B cell (primary cell): ENCODE data around the gene STC2. TPM values are rescaled to one million over a fixed set of nuclear protein-coding genes. Genes with fewer than 3 reads are reported as not detected.

Source experiments
- ATAC-seq: fragments of 200-7000 bp; cut with Tn5 transposase; one replicate; pipeline ENCODE4 v1.10.0; 2021; ENCODE audit warnings: low read depth, mild to moderate bottlenecking, moderate number of reproducible peaks, moderate library complexity
- CTCF ChIA-PET: fragments of 350-600 bp; sonication (Branson Sonifier 250); formaldehyde crosslinking; loops from one replicate; lab custom pipeline; 2021; ENCODE audit warnings: antibody characterized with exemption, inconsistent platforms; lab: Charles Lee
- POLR2A ChIA-PET: fragments of 350-600 bp; sonication (Branson Sonifier 250); formaldehyde crosslinking; loops from one replicate; lab custom pipeline; 2021; ENCODE audit warnings: antibody characterized with exemption; lab: Charles Lee
- DNase-seq: peaks from one replicate; pipeline ENCODE4 v3.0.0; 2013
- H2AFZ ChIP-seq: 2 replicates; pipeline ENCODE4 v1.6.1; 2012; ENCODE audit warnings: mild to moderate bottlenecking, low read depth, low read length; ENCODE audit not compliant: insufficient read depth, poor library complexity, severe bottlenecking
- H3K27ac ChIP-seq, 2 donors: 1 replicate in 1 of 2; 2 replicates in 1 of 2; pipeline ENCODE4 v1.5.1; 2012 to 2013; ENCODE audit warnings: low read length in 2 of 2, mild to moderate bottlenecking in 2 of 2, moderate library complexity in 1 of 2
- H3K27me3 ChIP-seq, 4 experiments: fragments of 200-600 bp in 1 of 4; sonication (generic) in 1 of 4; replicated peaks in 1 of 4; 1 replicate in 2 of 4; 2 replicates in 2 of 4; pipeline versions ENCODE4 v1.6.1 to v1.7.0; 2013 to 2016; ENCODE audit warnings: low read length in 3 of 4, mild to moderate bottlenecking in 2 of 4, mixed read lengths in 1 of 4, moderate library complexity in 1 of 4; ENCODE audit not compliant: insufficient read depth in 4 of 4, control insufficient read depth in 3 of 4; ENCODE audit errors: control extremely low read depth in 1 of 4
- H3K36me3 ChIP-seq, 2 experiments: replicated peaks in 1 of 2; 1 replicate in 1 of 2; 2 replicates in 1 of 2; pipeline versions ENCODE4 v1.6.1 to v1.7.1; 2013; ENCODE audit warnings: low read length in 1 of 2; ENCODE audit not compliant: insufficient read depth in 2 of 2, control insufficient read depth in 1 of 2; ENCODE audit errors: control extremely low read depth in 1 of 2, extremely low read depth in 1 of 2
- H3K4me1 ChIP-seq, 2 donors: fragments of 200-600 bp in 1 of 2; sonication (generic) in 1 of 2; 1 replicate in 1 of 2; 2 replicates in 1 of 2; pipeline versions ENCODE4 v1.5.1 to v1.6.1; 2013 to 2017; ENCODE audit warnings: low read length in 2 of 2; ENCODE audit not compliant: control insufficient read depth in 2 of 2, insufficient read depth in 2 of 2
- H3K4me2 ChIP-seq: replicated peaks from 2 replicates; pipeline ENCODE3; 2012; ENCODE audit warnings: mild to moderate bottlenecking, low read depth, low read length; ENCODE audit not compliant: poor library complexity, severe bottlenecking
- H3K4me3 ChIP-seq, 5 experiments: fragments of 200-600 bp in 1 of 5; sonication (generic) in 1 of 5; 1 replicate in 3 of 5; 2 replicates in 2 of 5; pipeline versions ENCODE4 v1.5.1 to v1.7.0; 2011 to 2016; ENCODE audit warnings: low read length in 4 of 5, mild to moderate bottlenecking in 4 of 5, low read depth in 2 of 5, control low read depth in 1 of 5, moderate library complexity in 1 of 5; ENCODE audit not compliant: insufficient read depth in 1 of 5; ENCODE audit errors: control extremely low read depth in 1 of 5, extremely low read depth in 1 of 5
- H3K79me2 ChIP-seq: fragments of 200-600 bp; sonication (generic); one replicate; pipeline ENCODE4 v1.6.0; 2016; ENCODE audit warnings: low read length; ENCODE audit not compliant: control insufficient read depth, insufficient read depth
- H3K9ac ChIP-seq: fragments of 200-600 bp; sonication (generic); 2 replicates; pipeline ENCODE4 v1.6.1; 2017; ENCODE audit warnings: mild to moderate bottlenecking, low read length, moderate library complexity
- H3K9me3 ChIP-seq, 3 donors: one replicate each; pipeline versions ENCODE4 v1.6.1 to v1.7.1; 2013; ENCODE audit warnings: low read length in 2 of 3; ENCODE audit not compliant: control insufficient read depth in 2 of 3, insufficient read depth in 1 of 3; ENCODE audit errors: control extremely low read depth in 1 of 3
- H4K20me1 ChIP-seq: 2 replicates; pipeline ENCODE4 v1.6.0; 2012; ENCODE audit warnings: mild to moderate bottlenecking, low read length; ENCODE audit not compliant: insufficient read depth, control insufficient read depth, poor library complexity, severe bottlenecking
- H3K27ac Mint-ChIP-seq: one replicate; pipeline ENCODE4 v1.8.0; 2021; ENCODE audit warnings: mixed read lengths
- H3K27me3 Mint-ChIP-seq: one replicate; pipeline ENCODE4 v1.8.0; 2021; ENCODE audit warnings: mixed read lengths
- H3K4me1 Mint-ChIP-seq: one replicate; pipeline ENCODE4 v1.8.0; 2021; ENCODE audit warnings: mixed read lengths
- H3K4me3 Mint-ChIP-seq: one replicate; pipeline ENCODE4 v1.8.0; 2021; ENCODE audit warnings: mixed read lengths
- H3K9me3 Mint-ChIP-seq: one replicate; pipeline ENCODE4 v1.8.0; 2022; ENCODE audit warnings: mixed read lengths; ENCODE audit not compliant: insufficient read depth
- EZH2 ChIP-seq: IDR thresholded peaks from 2 replicates; pipeline ENCODE4 v1.6.1; 2012; ENCODE audit warnings: borderline replicate concordance, low read depth, mild to moderate bottlenecking, moderate library complexity, low read length; ENCODE audit not compliant: insufficient read depth, poor library complexity, severe bottlenecking
- WGBS: methylation state at CpG from one replicate; pipeline ENCODE4 v1.1.5; 2013; ENCODE audit warnings: missing lambda C conversion rate; ENCODE audit not compliant: insufficient coverage; 5-methylcytosine and 5-hydroxymethylcytosine counted together
- intact Hi-C: fragments of 100-400 bp; cut with micrococcal nuclease; formaldehyde crosslinking; loops from one replicate; pipeline ENCODE4 v1.10.0; 2022
- polyA plus RNA-seq: library from polyadenylated mRNA; depleted of rRNA; stranded (reverse); fragments of >200 nt; gene quantifications from 2 replicates; pipeline ENCODE4 v1.2.3, GENCODE V29; 2012
- total RNA-seq, 2 donors: library from RNA; stranded (reverse); fragments of 120-200 nt in 1 of 2; gene quantifications; 1 replicate in 1 of 2; 2 replicates in 1 of 2; pipeline versions ENCODE4 v1.2.3 to v1.2.4, GENCODE V29; 2013 to 2022
- TF ChIP-seq, protein P1 (sequence below): fragments of 200-600 bp; IDR thresholded peaks from one replicate; pipeline ENCODE4 v1.8.0; 2022; ENCODE audit warnings: antibody characterized with exemption, mild to moderate bottlenecking

Gene STC2
- total and polyA plus RNA-seq, 2 donors (not counting 1 experiment from before 2014, with no cell fraction given) = not detected

DNA sequence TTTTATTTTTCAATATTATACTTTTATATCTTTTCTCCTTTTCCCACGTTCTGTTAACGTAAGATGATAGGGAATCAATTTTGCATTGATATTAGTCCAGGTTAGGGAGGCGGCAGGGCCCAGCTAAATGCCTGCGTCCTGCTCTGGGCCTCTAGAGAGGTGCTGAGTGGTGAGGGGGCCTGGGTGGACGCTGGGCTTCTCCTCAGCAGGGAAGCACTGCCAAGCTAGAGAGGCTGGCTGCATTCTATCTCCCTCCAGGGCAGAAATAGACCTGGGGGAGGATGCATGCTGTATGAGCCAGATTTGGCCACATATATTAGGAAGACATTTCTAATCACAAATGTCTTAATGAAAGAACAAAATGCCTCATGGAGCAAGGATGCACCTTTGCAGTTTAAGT lies 49.6 kb downstream of the STC2 start:
- ATAC-seq (no peak), DNase-seq (no peak)
- peaks cover 0 to 3% (median 0%) of the 10 kb centered on the region in 3 donors for H3K9me3 ChIP-seq
- peaks cover 0 to 18% (median 8%) of the 10 kb centered on the region in 4 experiments for H3K27me3 ChIP-seq
- TF ChIP-seq, protein P1, sequence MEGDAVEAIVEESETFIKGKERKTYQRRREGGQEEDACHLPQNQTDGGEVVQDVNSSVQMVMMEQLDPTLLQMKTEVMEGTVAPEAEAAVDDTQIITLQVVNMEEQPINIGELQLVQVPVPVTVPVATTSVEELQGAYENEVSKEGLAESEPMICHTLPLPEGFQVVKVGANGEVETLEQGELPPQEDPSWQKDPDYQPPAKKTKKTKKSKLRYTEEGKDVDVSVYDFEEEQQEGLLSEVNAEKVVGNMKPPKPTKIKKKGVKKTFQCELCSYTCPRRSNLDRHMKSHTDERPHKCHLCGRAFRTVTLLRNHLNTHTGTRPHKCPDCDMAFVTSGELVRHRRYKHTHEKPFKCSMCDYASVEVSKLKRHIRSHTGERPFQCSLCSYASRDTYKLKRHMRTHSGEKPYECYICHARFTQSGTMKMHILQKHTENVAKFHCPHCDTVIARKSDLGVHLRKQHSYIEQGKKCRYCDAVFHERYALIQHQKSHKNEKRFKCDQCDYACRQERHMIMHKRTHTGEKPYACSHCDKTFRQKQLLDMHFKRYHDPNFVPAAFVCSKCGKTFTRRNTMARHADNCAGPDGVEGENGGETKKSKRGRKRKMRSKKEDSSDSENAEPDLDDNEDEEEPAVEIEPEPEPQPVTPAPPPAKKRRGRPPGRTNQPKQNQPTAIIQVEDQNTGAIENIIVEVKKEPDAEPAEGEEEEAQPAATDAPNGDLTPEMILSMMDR = no peak
- ChIA-PET CTCF (no interaction called here), POLR2A (no interaction called here)
- no peaks in the 10 kb centered on the region for H3K36me3 ChIP-seq
- H4K20me1 ChIP-seq = no peaks in the 10 kb centered on the region
- no peak overlapping the region for H3K27ac Mint-ChIP-seq
- H3K4me3 ChIP-seq = no peak overlapping the region
- H3K4me3 Mint-ChIP-seq = no peak overlapping the region
- peaks cover 5% of the 10 kb centered on the region for H3K4me1 Mint-ChIP-seq
- 100% methylated on average over 1 of the region's 5 CpGs for WGBS
- peaks cover 51% of the 10 kb centered on the region for H3K27me3 Mint-ChIP-seq
- H3K9me3 Mint-ChIP-seq = no peaks in the 10 kb centered on the region
- peaks cover 2 to 3% of the 10 kb centered on the region in 2 donors for H3K4me1 ChIP-seq
- no peak overlapping the region for H3K27ac ChIP-seq
- H2AFZ ChIP-seq = no peak overlapping the region
- no peak overlapping the region for H3K4me2 ChIP-seq
- intact Hi-C loops = no loop called here
- no peak overlapping the region for H3K9ac ChIP-seq
- no peaks in the 10 kb centered on the region for H3K79me2 ChIP-seq

- Histone ChIP-seq H3K36me3 (no peaks in the 10 kb centered on the region), H3K9me3 (no peaks in the 10 kb centered on the region), H2AFZ (no peak overlapping the region), H3K27ac (no peak overlapping the region), H3K4me3 (no peak overlapping the region), H3K4me1 (no peaks in the 10 kb centered on the region), H3K79me2 (no peaks in the 10 kb centered on the region), H3K9ac (no peak overlapping the region), H3K27me3 (peaks cover 0 to 14% (median 8%) of the 10 kb centered on the region in 4 experiments), H4K20me1 (no peaks in the 10 kb centered on the region), H3K4me2 (no peak overlapping the region)
- H3K9me3 Mint-ChIP-seq = no peaks in the 10 kb centered on the region
- ChIA-PET POLR2A (interaction anchor here (0.5 kb wide), 1 partner anchor 327 kb away, joined by 4 read pairs; no protein-coding TSS in a partner anchor), CTCF (no interaction called here)
- H3K4me1 Mint-ChIP-seq = peaks cover 1% of the 10 kb centered on the region
- no peak for ATAC-seq
- peaks cover 47% of the 10 kb centered on the region for H3K27me3 Mint-ChIP-seq
- no peak overlapping the region for H3K27ac Mint-ChIP-seq
- no peak for DNase-seq
- WGBS = 86% methylated on average over 6 of the region's 9 CpGs
- TF ChIP-seq EZH2 = no peak
- TF ChIP-seq, protein P1 = no peak
- H3K4me3 Mint-ChIP-seq = no peak overlapping the region
- intact Hi-C loops = no loop called here
These were observed 50.0 kb downstream of the STC2 start for GRCh38 chr5:173278172-173278571.
